GM19463 (cell line): ENCODE measurements around the gene ORC1.

Source experiments
- ATAC-seq: cut with Tn5 transposase; IDR thresholded peaks from one replicate; pipeline ENCODE4 v1.9.1; 2021; ENCODE audit warnings: mild to moderate bottlenecking, moderate library complexity; ENCODE audit not compliant: unreplicated experiment

ORC1 gene

DNA sequence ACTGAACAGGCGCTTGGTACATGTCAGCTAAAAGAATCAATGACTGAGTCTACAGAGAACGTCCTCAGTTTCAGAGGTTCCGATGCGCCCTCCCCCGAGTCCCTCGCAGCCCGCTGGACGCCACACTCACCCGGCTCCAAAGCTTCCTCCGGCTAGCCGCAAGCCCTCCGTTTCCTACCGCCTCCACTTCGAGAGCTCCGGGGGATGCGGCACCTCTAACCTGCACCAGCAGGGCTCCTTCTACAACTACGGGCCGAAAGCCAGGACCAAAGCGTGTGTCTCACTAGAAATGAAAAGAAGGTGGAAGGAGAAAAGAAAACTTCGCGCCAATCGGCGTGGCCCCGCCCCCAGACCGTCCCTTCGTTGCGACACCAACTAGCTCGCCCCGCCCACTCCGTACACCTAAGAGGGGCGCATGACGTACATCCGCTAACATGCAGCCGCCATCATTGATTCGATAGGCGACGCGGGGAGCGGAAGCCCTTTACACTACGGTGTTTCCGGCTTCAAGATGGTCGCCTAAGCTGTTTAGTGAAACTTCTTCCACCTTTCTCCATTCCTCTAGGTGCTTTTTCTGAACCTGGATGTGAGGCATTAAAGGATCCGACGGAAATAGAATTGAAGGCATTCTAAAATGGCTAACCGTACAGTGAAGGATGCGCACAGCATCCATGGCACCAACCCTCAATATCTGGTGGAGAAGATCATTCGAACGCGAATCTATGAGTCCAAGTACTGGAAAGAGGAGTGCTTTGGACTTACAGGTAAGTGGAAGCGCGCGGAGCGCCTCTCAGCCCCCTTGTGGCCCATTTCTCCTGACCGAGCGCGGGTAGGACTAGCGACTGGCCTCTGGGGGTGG, at the start of gene ORC1, which contains the start of gene PRPF38A:
ORC1 (minus strand) TSS at position 308 of the 859 bp plus-strand sequence. CDS start 2,200 bp downstream, outside the sequence.
PRPF38A (plus strand) TSS at position 487 of the 859 bp plus-strand sequence; CDS start at position 635, 148 bp downstream.
- peak; percentile 93 for ATAC-seq

- ATAC-seq = no peak
These were observed 40.2 kb upstream of the ORC1 start for GRCh38 chr1:52444463-52444862.

DNA sequence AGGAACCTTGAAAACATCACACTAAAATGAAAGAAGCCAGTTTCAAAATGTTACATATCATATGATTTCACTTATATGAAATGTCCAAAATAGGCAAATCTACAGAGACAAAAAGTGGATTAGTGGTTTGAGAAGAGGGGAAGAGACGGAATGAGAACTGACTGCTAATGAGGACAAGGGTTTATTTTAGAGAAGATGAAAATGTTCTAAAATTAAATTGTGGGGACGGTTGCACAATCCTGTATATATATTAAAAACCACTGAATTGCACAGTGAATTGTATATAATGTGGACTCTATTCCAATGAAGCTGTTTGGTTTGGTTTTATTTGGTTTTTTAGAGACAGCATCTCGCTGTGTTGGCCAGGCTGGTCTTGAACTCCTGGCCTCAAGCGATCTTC, 35.8 kb upstream of the ORC1 start:
- no peak for ATAC-seq

DNA sequence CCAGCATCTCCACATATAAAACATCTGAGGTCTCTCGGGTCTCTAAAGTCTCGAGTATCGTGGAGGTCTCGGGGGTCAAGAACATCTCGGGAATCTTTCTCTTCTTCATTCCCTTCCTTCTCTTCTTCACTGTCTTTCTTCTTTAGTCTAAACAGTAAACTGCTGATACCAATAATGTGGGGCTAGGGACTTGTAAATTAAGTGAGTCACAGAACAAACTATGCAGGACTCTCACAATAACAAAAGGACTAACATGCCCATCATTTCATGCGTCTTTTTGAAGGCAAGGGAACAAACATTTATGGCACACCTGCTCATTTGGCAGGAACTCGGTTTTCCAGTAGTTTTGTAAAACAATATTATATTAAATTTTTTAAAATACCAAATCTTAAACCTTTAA, 32.6 kb upstream of the ORC1 start:
- no peak for ATAC-seq

- no peak for ATAC-seq
These were observed 31.4 kb upstream of the ORC1 start for GRCh38 chr1:52435650-52436049.

DNA sequence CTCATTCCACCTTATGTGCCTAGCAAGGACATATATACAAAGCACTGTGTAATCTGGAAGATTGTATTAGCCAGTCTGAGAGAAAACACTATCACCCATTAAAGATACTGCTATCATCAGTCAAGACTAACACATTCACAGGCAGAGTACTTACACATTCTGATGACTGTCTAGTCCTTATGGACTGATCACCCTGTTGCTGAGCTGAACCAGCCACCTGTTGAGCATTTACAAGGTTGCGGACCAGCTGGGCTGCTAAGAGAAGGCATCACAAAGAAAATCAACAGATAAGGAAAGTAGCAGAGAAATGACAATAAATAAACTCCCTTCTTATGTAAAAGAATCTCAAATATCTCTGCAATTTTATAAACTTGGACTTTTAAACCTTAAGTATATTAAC, 31.0 kb upstream of the ORC1 start:
- no peak for ATAC-seq

- ATAC-seq = no peak
These were observed 28.6 kb upstream of the ORC1 start for GRCh38 chr1:52432807-52433206.

DNA sequence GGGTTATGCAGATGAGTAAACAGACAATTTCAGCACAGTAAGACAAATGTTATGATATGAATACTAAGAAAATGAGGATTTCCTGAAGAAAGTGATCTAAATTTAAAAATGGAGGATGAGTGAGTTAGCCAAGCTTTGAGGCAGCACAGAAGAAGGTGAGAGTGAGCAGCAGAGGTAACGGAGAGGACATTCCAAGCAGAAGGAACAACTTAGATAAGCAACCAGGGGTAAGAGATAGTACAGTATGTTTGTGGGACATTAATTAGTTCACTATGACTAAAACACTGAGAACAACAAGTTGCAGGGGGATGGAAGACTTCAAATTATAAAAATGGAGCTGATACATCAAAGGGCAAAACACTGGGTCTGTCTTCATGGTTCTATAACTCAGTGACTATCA, 22.9 kb upstream of the ORC1 start:
- no peak for ATAC-seq

DNA sequence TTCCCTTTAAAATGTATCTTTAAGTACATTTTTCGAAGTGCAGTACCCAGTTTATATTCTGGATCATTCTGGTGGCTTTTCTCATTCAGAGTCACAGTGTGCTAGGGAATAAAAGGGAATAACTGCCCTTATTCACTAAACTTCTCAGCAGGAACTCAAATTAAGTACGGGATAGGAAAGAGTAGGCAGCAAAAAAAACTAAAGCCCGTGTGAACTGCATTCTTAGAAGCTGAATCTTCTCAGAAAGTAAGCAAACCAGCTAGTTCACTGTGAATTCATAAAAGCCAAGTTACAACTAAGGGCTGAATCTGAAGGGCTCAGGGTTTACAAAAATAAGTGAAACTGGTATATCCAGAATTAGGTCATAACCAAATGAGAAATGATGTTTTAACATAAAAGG, 22.1 kb upstream of the ORC1 start:
- no peak for ATAC-seq

GRCh38 chr1:52424813-52425212, 20.6 kb upstream of the ORC1 start:
- ATAC-seq = no peak

- ATAC-seq = no peak
These were observed 20.0 kb upstream of the ORC1 start for GRCh38 chr1:52424231-52424636.

GRCh38 chr1:52423771-52424170, 19.5 kb upstream of the ORC1 start:
- ATAC-seq = no peak

DNA sequence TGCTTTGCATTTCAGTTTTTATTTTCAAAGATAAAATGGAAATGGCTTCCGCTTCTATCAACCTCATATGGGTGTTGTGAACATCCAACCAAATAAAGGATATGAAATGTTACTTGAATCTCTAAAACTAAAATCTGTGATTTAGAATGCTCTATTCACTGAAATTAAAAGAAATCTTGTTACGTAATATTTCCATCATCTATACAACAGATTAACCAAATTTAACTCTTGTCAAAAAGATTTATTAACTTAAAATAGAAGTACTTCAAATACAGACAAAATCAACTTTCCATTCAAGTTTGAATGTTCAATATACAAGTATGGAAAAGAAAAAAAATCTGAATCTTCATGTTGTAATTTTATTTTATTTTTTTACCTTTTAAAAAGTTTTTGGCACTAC, 18.8 kb upstream of the ORC1 start:
- no peak for ATAC-seq

DNA sequence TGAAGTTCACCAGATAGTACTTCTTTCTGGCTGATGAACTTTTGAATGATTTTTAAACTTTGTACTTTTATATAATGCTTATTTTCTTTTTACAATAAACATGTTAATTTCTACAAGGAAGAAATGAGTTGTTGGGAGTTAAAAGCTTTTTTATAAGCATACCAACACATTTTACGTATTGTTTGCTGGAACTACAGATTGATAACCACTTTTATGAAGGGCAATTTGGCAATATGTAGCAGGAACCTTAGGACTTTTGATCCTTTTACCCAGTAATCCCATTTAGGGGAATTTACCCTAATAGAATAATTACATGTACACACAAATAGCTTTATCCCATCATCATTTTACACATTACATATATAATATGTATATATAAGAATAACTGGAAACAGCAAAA, 16.5 kb upstream of the ORC1 start:
- ATAC-seq = no peak

DNA sequence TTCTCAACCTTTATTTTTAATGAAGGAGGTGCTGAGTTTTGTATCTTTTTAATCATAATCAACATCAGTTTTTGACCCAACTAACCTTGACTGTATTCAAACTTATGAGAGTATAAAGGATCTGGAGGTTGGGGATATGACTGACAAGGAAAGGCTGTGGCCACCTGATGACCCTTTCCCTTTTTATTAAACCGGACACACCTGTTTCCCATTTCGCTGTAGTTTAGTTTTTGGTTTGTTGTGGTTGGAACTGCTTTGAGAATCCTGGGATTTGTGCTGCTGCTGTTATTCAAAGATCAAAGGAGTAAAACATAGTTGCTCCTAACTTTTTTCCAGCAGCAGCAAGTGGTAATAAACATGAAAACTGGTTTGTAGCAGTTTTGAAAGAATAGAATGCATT, 12.6 kb upstream of the ORC1 start:
- no peak for ATAC-seq

- no peak for ATAC-seq
These were observed 10.7 kb upstream of the ORC1 start for GRCh38 chr1:52414942-52415341.

GRCh38 chr1:52413410-52413989, 9.3 kb upstream of the ORC1 start:
- ATAC-seq = no peak

DNA sequence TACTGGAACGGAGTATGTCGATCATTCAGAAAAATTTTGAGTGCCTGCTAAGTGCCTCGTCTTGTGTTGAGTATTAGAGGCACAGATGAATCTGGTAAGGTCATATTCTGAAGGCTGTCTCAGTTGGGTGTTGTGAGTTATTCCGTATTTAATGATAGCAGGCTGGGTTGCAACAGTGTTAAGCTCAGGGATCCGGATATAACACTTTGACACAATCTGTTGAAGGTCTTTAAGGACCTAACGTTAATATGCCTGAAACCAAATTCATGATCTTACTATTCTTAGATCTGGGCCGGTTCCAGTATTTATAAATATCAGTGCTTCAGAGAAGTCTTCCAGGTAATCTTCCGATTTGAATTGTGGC, 734 bp upstream of the ORC1 start:
- no peak for ATAC-seq

- ATAC-seq = peak; percentile 25
These were observed 582 bp downstream of the ORC1 start for GRCh38 chr1:52403566-52404115.

DNA sequence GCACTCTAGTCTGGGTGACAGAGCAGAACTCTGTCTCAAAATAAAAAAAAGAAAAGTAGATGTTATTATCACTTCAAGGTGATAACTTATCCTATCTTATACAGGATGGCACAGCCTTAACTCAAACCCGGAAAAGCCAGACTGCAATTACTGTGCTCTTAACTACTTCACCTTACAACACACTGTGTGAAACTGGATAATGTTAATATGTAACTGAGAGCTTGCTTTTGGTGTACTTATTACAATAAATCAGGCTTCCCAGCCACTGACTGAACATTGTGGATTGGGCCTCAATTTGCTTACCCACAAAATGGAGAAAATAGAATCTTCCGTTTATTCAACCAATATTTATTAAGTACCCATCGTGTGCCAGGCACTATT, 1.4 kb downstream of the ORC1 start:
- no peak for ATAC-seq

DNA sequence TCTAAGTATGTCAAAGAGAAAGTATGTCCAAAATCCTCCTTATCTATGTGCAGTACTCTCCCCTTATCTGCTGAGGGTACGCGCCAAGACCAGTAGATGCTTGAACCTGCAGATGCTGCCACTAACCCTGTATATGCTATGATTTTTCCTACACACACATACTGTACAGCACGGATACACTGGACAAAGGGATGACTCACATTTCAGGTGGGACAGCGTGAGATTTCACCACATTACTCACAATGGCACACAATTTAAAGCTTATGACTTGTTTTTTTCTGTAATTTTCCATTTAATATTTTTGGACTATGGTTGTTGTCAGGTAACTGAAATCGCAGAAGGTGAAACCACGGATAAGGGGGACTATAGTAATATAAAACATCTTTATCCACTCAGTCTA, 4.1 kb downstream of the ORC1 start:
- no peak for ATAC-seq

DNA sequence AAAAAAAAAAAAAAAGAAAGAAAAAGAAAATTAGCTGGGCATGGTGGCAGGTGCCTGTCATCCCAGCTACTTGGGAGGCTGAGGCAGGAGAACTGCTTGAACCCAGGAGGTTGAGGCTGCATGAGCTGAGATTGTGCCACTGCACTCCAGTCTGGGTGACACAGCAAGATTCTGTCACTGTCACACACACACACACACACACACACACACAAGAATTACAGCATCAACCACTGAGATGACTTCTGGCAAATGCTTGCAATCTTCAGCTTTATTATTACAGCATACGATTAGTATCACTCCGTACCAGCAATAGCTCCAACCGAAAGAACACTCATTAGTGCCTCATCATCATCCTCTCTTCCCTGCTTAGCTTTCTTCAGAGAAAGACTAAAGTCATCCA, 4.6 kb downstream of the ORC1 start:
- ATAC-seq = no peak
